HEK293 (cell line): Measurements from ENCODE around the gene NUP58.
A peak's percentile ranks its signal among the peaks of the same experiment; 100 is the strongest.

Source experiments
- CTCF ChIA-PET: fragments of 350-600 bp; formaldehyde crosslinking; extraction: SDS; loops from one replicate; lab custom pipeline; 2021; ENCODE audit warnings: antibody characterized with exemption; lab: Yijun Ruan, JAX
- POLR2A ChIA-PET: fragments of 300-600 bp; formaldehyde crosslinking; extraction: SDS; loops from one replicate; lab custom pipeline; 2020; ENCODE audit warnings: antibody characterized with exemption, inconsistent platforms; lab: Yijun Ruan, JAX
- H3K27ac ChIP-seq: fragments of 200-500 bp; sonication (Bioruptor generic); 2 replicates; pipeline ENCODE4 v1.5.1; 2014; ENCODE audit warnings: low read depth, low read length, control low read depth, inconsistent platforms; ENCODE audit errors: extremely low read depth
- H3K36me3 ChIP-seq, 2 experiments: fragments of 200-500 bp in 1 of 2; sonication (Bioruptor generic) in 1 of 2; 1 replicate in 1 of 2; 2 replicates in 1 of 2; pipeline ENCODE4 v1.5.1; 2014 to 2017; ENCODE audit warnings: inconsistent platforms in 2 of 2, low read length in 2 of 2; ENCODE audit not compliant: control insufficient read depth in 2 of 2, insufficient read depth in 1 of 2
- H3K4me1 ChIP-seq: fragments of 200-500 bp; sonication (Bioruptor generic); 2 replicates; pipeline ENCODE4 v1.5.1; 2014; ENCODE audit warnings: mild to moderate bottlenecking, low read length, inconsistent platforms; ENCODE audit not compliant: control insufficient read depth, insufficient read depth
- H3K4me3 ChIP-seq: 2 replicates; pipeline ENCODE4 v1.5.1; 2011; ENCODE audit warnings: low read depth, mild to moderate bottlenecking, control low read depth, low read length, moderate library complexity
- H3K9me3 ChIP-seq: fragments of 200-500 bp; sonication (Bioruptor generic); 2 replicates; pipeline ENCODE4 v1.5.1; 2014; ENCODE audit warnings: low read depth, low read length, inconsistent platforms; ENCODE audit not compliant: control insufficient read depth, insufficient read depth
- HOXD13 ChIP-seq: sonication (generic); formaldehyde crosslinking; IDR thresholded peaks from 2 replicates; pipeline ENCODE4 v1.8.0; 2022; ENCODE audit warnings: missing genetic modification reagents, borderline replicate concordance
- ZNF335 ChIP-seq: fragments of 450-650 bp; formaldehyde crosslinking; conservative IDR thresholded peaks from 2 replicates; pipeline ENCODE4 v1.5.1; 2016; ENCODE audit warnings: missing biosample characterization, missing genetic modification characterization
- ZNF350 ChIP-seq: fragments of 450-650 bp; formaldehyde crosslinking; IDR thresholded peaks from 2 replicates; pipeline ENCODE4 v1.5.0; 2017; ENCODE audit warnings: missing biosample characterization, mild to moderate bottlenecking, missing genetic modification characterization
- ZNF654 ChIP-seq: fragments of 450-650 bp; formaldehyde crosslinking; IDR thresholded peaks from 2 replicates; pipeline ENCODE4 v1.5.1; 2016; ENCODE audit warnings: low read depth, missing biosample characterization, missing genetic modification characterization

Gene NUP58

GRCh38 chr13:25384758-25385410, 83.5 kb downstream of the NUP58 start:
- no peaks in the 10 kb centered on the region for H3K4me1 ChIP-seq
- TF ChIP-seq ZNF350 (tag by site-specific recombination) (no peak), HOXD13 (CRISPR knock-in tag) (no peak)
- TF ChIP-seq, all 188 proteins: peak for 0
- H3K9me3 ChIP-seq: no peaks in the 10 kb centered on the region
- POLR2A ChIA-PET: no interaction called here
- H3K36me3 ChIP-seq: no peaks in the 10 kb centered on the region
- CTCF ChIA-PET: interaction anchor here (0.6 to 1.4 kb wide), 5 partner anchors 9 to 1180 kb away, joined by 3 to 7 read pairs (median 5); no protein-coding TSS in a partner anchor
- no peak overlapping the region for H3K4me3 ChIP-seq
- no peak overlapping the region for H3K27ac ChIP-seq

DNA sequence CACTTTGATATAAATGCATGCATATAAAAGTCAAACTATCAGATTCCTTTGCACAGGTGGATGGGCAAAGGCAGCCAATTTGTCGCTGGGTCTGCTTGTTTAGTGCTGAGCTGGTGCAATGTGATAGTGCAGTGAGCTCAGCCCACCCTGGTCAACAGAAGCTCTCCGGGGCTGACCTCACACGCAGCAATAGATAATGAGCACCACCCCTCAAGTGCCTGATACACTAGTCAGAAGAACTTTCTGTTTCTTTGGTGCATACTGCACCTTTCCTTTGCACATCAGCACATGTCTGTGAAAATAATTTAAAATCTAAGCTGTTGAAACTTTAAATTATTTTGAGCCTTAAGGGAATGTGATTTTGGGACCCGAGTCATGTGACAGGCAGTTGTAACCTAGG, 90.5 kb downstream of the NUP58 start:
- Histone ChIP-seq H3K27ac (no peak overlapping the region), H3K9me3 (no peaks in the 10 kb centered on the region), H3K4me3 (no peak overlapping the region), H3K36me3 (no peaks in the 10 kb centered on the region), H3K4me1 (no peaks in the 10 kb centered on the region)
- TF ChIP-seq ZNF654 (tag by site-specific recombination): no peak
- peak; percentile 76 for TF ChIP-seq ZNF335 (tag by site-specific recombination)
- no peak for TF ChIP-seq ZNF350 (tag by site-specific recombination)
- POLR2A ChIA-PET: no interaction called here
- CTCF ChIA-PET: interaction anchor here (0.9 to 2.0 kb wide), 2 partner anchors 16 to 183 kb away, joined by 3 to 8 read pairs; no protein-coding TSS in a partner anchor
